SU-DHL-6 (cell line): Measurements from ENCODE around the gene SBF1.

Source experiments
- H2AFZ ChIP-seq: fragments of 200-600 bp; sonication (generic); 2 replicates; pipeline ENCODE4 v1.6.1; 2014; ENCODE audit warnings: low read depth, mild to moderate bottlenecking, moderate library complexity, mixed read lengths, antibody characterized with exemption, low read length; ENCODE audit not compliant: severe bottlenecking
- H3F3A ChIP-seq: fragments of 200-600 bp; shearing (Covaris generic); 2 replicates; pipeline ENCODE4 v1.6.0; 2016; ENCODE audit warnings: antibody characterized with exemption, mild to moderate bottlenecking; ENCODE audit not compliant: insufficient read depth
- H3K27ac ChIP-seq: fragments of 200-600 bp; sonication (generic); 2 replicates; pipeline ENCODE4 v1.5.1; 2016; ENCODE audit warnings: low read depth, mild to moderate bottlenecking, low read length, moderate library complexity, mixed read lengths
- H3K27me3 ChIP-seq: fragments of 200-600 bp; sonication (generic), shearing (Covaris generic); 2 replicates; pipeline ENCODE4 v1.6.0; 2014; ENCODE audit warnings: mild to moderate bottlenecking, low read length
- H3K36me3 ChIP-seq: fragments of 200-600 bp; sonication (generic); 2 replicates; pipeline ENCODE4 v1.6.1; 2014; ENCODE audit warnings: mild to moderate bottlenecking, low read length, mixed read lengths
- H3K4me2 ChIP-seq: fragments of 300-600, 200-600 bp; shearing (Covaris generic), sonication (generic); 2 replicates; pipeline ENCODE4 v1.6.0; 2014; ENCODE audit warnings: low read length, low read depth, mild to moderate bottlenecking; ENCODE audit not compliant: poor library complexity, severe bottlenecking
- H3K4me3 ChIP-seq: fragments of 200-600 bp; sonication (generic); 2 replicates; pipeline ENCODE4 v1.5.1; 2014; ENCODE audit warnings: antibody characterized with exemption, low read length, mild to moderate bottlenecking, mixed read lengths; ENCODE audit not compliant: insufficient read depth, poor library complexity, severe bottlenecking
- H3K79me2 ChIP-seq: fragments of 200-600 bp; sonication (generic); 2 replicates; pipeline ENCODE4 v1.6.1; 2014; ENCODE audit warnings: mild to moderate bottlenecking, low read length, moderate library complexity; ENCODE audit not compliant: insufficient read depth
- H3K9ac ChIP-seq: fragments of 200-600 bp; sonication (generic); 2 replicates; pipeline ENCODE4 v1.7.0; 2014; ENCODE audit warnings: mild to moderate bottlenecking, low read length
- H3K9me2 ChIP-seq: fragments of 200-600 bp; sonication (generic); replicated peaks from 2 replicates; pipeline ENCODE4 v1.6.1; 2014; ENCODE audit warnings: low read length; ENCODE audit not compliant: insufficient read depth
- H3K9me3 ChIP-seq: fragments of 200-600 bp; sonication (generic); 2 replicates; pipeline ENCODE4 v1.6.1; 2014; ENCODE audit warnings: low read length, mixed read lengths; ENCODE audit not compliant: insufficient read depth
- H4K20me1 ChIP-seq: fragments of 200-600 bp; sonication (generic); 2 replicates; pipeline ENCODE4 v1.6.1; 2014; ENCODE audit warnings: low read depth, mild to moderate bottlenecking, antibody characterized with exemption, low read length, moderate library complexity, mixed read lengths
- CTCF ChIP-seq: fragments of 200-600 bp; sonication (generic); IDR thresholded peaks from one replicate; pipeline ENCODE4 v1.5.1; 2017; ENCODE audit warnings: antibody characterized with exemption, mild to moderate bottlenecking, low read length, moderate library complexity; ENCODE audit not compliant: insufficient read depth, poor library complexity, severe bottlenecking
- EZH2phosphoT487 ChIP-seq: fragments of 200-600 bp; sonication (generic), shearing (Covaris generic); conservative IDR thresholded peaks from 2 replicates; pipeline ENCODE4 v1.6.1; 2018; ENCODE audit warnings: mild to moderate bottlenecking, antibody characterized with exemption, low read length, moderate library complexity, mixed read lengths

SBF1 gene

DNA sequence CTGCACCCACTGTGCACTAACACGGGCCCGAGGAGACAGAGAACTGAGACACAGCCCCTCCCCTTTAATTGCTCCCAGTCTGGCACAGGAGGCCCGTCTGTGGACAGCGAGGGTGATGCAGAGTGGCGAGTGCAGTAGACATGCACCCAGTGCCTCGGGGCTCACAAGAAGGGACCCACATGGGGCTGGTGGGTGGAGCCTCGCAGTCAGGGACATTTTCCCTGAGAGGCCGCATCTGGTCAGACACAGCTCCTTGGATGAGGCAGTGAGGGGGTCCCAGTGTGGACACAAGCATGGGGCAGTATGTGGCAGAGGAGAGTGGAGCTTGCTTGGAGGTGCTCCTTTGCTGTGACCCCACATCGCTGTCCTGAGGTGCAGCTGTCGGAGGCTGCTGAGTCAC, 54.8 kb downstream of the SBF1 start:
- Histone ChIP-seq H3F3A (no peaks in the 10 kb centered on the region), H3K4me3 (no peak overlapping the region), H3K9ac (no peak overlapping the region), H3K27ac (no peak overlapping the region), H3K79me2 (no peaks in the 10 kb centered on the region), H3K9me3 (no peaks in the 10 kb centered on the region), H4K20me1 (no peaks in the 10 kb centered on the region), H3K4me2 (no peak overlapping the region), H3K9me2 (no peaks in the 10 kb centered on the region), H3K36me3 (peaks cover 8% of the 10 kb centered on the region; the same call in 1 of the 2 replicates), H3K27me3 (no peaks in the 10 kb centered on the region), H2AFZ (no peak overlapping the region)
- TF ChIP-seq CTCF, result no peak
- no peak for TF ChIP-seq EZH2phosphoT487

DNA sequence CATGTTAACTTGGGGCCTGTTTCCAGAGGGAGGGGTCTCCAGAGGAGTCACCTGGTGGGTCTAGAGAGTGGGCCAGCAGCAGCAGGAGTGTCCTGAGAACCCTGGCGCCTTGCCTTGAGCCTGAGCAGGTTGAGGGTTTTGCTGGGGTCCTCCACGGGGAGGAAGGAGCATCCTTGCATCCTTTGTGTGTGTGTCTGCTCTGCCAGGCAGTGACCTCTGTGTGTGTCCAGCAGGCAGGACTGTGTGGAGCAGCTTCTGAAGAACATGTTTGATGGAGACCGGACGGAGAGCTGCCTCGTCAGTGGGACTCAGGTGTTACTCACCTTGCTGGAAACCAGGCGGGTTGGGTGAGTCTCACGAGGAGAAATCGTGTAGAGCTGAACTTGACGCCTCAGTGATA, 55.7 kb downstream of the SBF1 start:
- Histone ChIP-seq H3K9me3 (no peaks in the 10 kb centered on the region), H2AFZ (no peak overlapping the region), H3K79me2 (no peaks in the 10 kb centered on the region), H3K36me3 (peaks cover 7% of the 10 kb centered on the region; the same call in 1 of the 2 replicates), H3K9me2 (no peaks in the 10 kb centered on the region), H3F3A (no peaks in the 10 kb centered on the region), H3K4me2 (no peak overlapping the region), H3K4me3 (no peak overlapping the region), H4K20me1 (no peaks in the 10 kb centered on the region), H3K27ac (no peak overlapping the region), H3K9ac (no peak overlapping the region), H3K27me3 (no peaks in the 10 kb centered on the region)
- no peak for TF ChIP-seq CTCF
- TF ChIP-seq EZH2phosphoT487, result no peak

DNA sequence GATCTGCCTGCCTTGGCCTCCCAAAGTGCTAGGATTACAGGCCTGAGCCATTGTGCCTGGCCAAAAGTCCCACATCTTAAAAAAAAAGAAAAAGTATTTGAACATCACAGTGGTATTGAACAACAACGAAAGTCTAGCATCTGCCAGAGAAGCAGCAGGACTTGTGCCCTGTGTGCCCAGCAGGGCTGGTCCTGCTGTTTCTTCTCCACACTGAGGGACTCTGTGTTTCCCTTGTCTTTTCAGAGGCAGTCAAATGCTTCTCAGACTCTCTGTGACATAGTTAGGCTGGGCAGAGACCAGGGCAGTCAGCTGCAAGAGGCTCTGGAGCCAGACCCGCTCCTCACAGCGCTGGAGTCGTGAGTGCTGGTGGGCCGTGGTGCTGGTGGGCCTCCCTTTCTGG, 56.2 kb downstream of the SBF1 start:
- H3K4me3 ChIP-seq, result no peak overlapping the region
- no peak overlapping the region for H3K9ac ChIP-seq
- no peak overlapping the region for H3K27ac ChIP-seq
- no peak for TF ChIP-seq EZH2phosphoT487
- no peak for TF ChIP-seq CTCF
- H3K9me3 ChIP-seq, result no peaks in the 10 kb centered on the region
- H3K27me3 ChIP-seq, result no peaks in the 10 kb centered on the region
- no peak overlapping the region for H3K4me2 ChIP-seq
- no peak overlapping the region for H2AFZ ChIP-seq
- no peaks in the 10 kb centered on the region for H3F3A ChIP-seq
- peaks cover 7% of the 10 kb centered on the region; the same call in 1 of the 2 replicates for H3K36me3 ChIP-seq
- no peaks in the 10 kb centered on the region for H3K9me2 ChIP-seq
- no peaks in the 10 kb centered on the region for H3K79me2 ChIP-seq
- H4K20me1 ChIP-seq, result no peaks in the 10 kb centered on the region
